Calu3 (cell line): ENCODE data around the gene CDYL2. TPM values are rescaled to one million over a fixed set of nuclear protein-coding genes. Genes with fewer than 3 reads are reported as not detected.

Experiments
- BruUV-seq: library from RNA; stranded (reverse); fragments of 400-500 nt; replicated peaks from 2 replicates; lab custom pipeline; 2021; lab: Mats Ljungman, UMichigan
- CTCF ChIA-PET: fragments of 300-600 bp; sonication (Branson Sonifier 250); formaldehyde crosslinking; loops from one replicate; lab custom pipeline; 2022; ENCODE audit warnings: antibody characterized with exemption; lab: Charles Lee
- DNase-seq: peaks from one replicate; pipeline ENCODE4 v3.0.0; 2022
- H3K27ac Mint-ChIP-seq: one replicate; pipeline ENCODE4 v1.8.0; 2022; ENCODE audit warnings: mixed read lengths; ENCODE audit not compliant: unreplicated experiment
- H3K27me3 Mint-ChIP-seq: one replicate; pipeline ENCODE4 v1.8.0; 2022; ENCODE audit warnings: mixed read lengths; ENCODE audit not compliant: unreplicated experiment
- H3K36me3 Mint-ChIP-seq: one replicate; pipeline ENCODE4 v1.8.0; 2022; ENCODE audit warnings: mild to moderate bottlenecking, moderate library complexity, mixed read lengths; ENCODE audit not compliant: insufficient read depth, unreplicated experiment
- H3K4me1 Mint-ChIP-seq: one replicate; pipeline ENCODE4 v1.8.0; 2022; ENCODE audit warnings: mild to moderate bottlenecking, low read depth, mixed read lengths; ENCODE audit not compliant: unreplicated experiment
- H3K4me3 Mint-ChIP-seq: one replicate; pipeline ENCODE4 v1.8.0; 2022; ENCODE audit warnings: mild to moderate bottlenecking, low read depth, moderate library complexity, mixed read lengths; ENCODE audit not compliant: unreplicated experiment
- H3K9me3 Mint-ChIP-seq: one replicate; pipeline ENCODE4 v1.8.0; 2022; ENCODE audit warnings: low read depth, mixed read lengths; ENCODE audit not compliant: unreplicated experiment
- CTCF ChIP-seq: fragments of 200-600 bp; IDR thresholded peaks from one replicate; pipeline ENCODE4 v1.8.0; 2022; ENCODE audit warnings: antibody characterized with exemption; ENCODE audit not compliant: unreplicated experiment
- intact Hi-C: fragments of 100-400 bp; cut with micrococcal nuclease; formaldehyde crosslinking; loops from one replicate; pipeline ENCODE4 v1.10.0; 2022; ENCODE audit not compliant: unreplicated experiment
- total RNA-seq: library from RNA; stranded (reverse); gene quantifications from 2 replicates; pipeline ENCODE4 v1.2.3, GENCODE V29; 2022

The CDYL2 gene
- total RNA-seq, 1 experiment from 2014 or later: 1.0 TPM

- H3K4me1 Mint-ChIP-seq: no peaks in the 10 kb centered on the region
- TF ChIP-seq CTCF: no peak
- intact Hi-C loops: loop anchor here (5.0 kb wide), 1 partner anchor 50 kb away; no protein-coding TSS in a partner anchor
- BruUV-seq: no TSS peak
- H3K9me3 Mint-ChIP-seq: peaks cover 10% of the 10 kb centered on the region
- no peaks in the 10 kb centered on the region for H3K36me3 Mint-ChIP-seq
- peaks cover 31% of the 10 kb centered on the region for H3K27me3 Mint-ChIP-seq
- no peak overlapping the region for H3K4me3 Mint-ChIP-seq
- CTCF ChIA-PET: no interaction called here
- no peak for DNase-seq
- no peak overlapping the region for H3K27ac Mint-ChIP-seq
These were observed 112.1 kb downstream of the CDYL2 start for GRCh38 chr16:80692270-80692669.

- Mint-ChIP-seq H3K9me3 (peaks cover 5% of the 10 kb centered on the region), H3K4me3 (no peak overlapping the region), H3K27me3 (peaks cover 21% of the 10 kb centered on the region), H3K36me3 (no peaks in the 10 kb centered on the region), H3K4me1 (no peaks in the 10 kb centered on the region), H3K27ac (no peak overlapping the region)
- no TSS peak for BruUV-seq
- DNase-seq: no peak
- CTCF ChIA-PET: no interaction called here
- no peak for TF ChIP-seq CTCF
- intact Hi-C loops: loop anchor here (5.0 kb wide), 1 partner anchor 49 kb away; no protein-coding TSS in a partner anchor
These were observed 113.2 kb downstream of the CDYL2 start for GRCh38 chr16:80691111-80691741.

- DNase-seq: no peak
- intact Hi-C loops: no loop called here
- CTCF ChIA-PET: no interaction called here
- H3K4me3 Mint-ChIP-seq: no peak overlapping the region
- TF ChIP-seq CTCF: no peak
- H3K9me3 Mint-ChIP-seq: no peaks in the 10 kb centered on the region
- no peaks in the 10 kb centered on the region for H3K4me1 Mint-ChIP-seq
- peaks cover 13% of the 10 kb centered on the region for H3K27me3 Mint-ChIP-seq
- no TSS peak for BruUV-seq
- no peaks in the 10 kb centered on the region for H3K36me3 Mint-ChIP-seq
- no peak overlapping the region for H3K27ac Mint-ChIP-seq
These were observed 114.9 kb downstream of the CDYL2 start for GRCh38 chr16:80689487-80689886.

GRCh38 chr16:80687606-80688005 is 116.8 kb downstream of the CDYL2 start:
- TF ChIP-seq CTCF: no peak
- DNase-seq: no peak
- CTCF ChIA-PET: no interaction called here
- Mint-ChIP-seq H3K4me3 (no peak overlapping the region), H3K36me3 (no peaks in the 10 kb centered on the region), H3K27me3 (peaks cover 23% of the 10 kb centered on the region), H3K9me3 (no peaks in the 10 kb centered on the region), H3K4me1 (no peaks in the 10 kb centered on the region), H3K27ac (no peak overlapping the region)
- intact Hi-C loops: no loop called here
- BruUV-seq: no TSS peak
